HG02970 (cell line): ENCODE measurements around the gene RAD9A.

Source experiments
- ATAC-seq: cut with Tn5 transposase; IDR thresholded peaks from one replicate; pipeline ENCODE4 v1.9.1; 2021; ENCODE audit warnings: mild to moderate bottlenecking, moderate library complexity, moderate number of reproducible peaks; ENCODE audit not compliant: unreplicated experiment, low FRiP score

The RAD9A gene

DNA sequence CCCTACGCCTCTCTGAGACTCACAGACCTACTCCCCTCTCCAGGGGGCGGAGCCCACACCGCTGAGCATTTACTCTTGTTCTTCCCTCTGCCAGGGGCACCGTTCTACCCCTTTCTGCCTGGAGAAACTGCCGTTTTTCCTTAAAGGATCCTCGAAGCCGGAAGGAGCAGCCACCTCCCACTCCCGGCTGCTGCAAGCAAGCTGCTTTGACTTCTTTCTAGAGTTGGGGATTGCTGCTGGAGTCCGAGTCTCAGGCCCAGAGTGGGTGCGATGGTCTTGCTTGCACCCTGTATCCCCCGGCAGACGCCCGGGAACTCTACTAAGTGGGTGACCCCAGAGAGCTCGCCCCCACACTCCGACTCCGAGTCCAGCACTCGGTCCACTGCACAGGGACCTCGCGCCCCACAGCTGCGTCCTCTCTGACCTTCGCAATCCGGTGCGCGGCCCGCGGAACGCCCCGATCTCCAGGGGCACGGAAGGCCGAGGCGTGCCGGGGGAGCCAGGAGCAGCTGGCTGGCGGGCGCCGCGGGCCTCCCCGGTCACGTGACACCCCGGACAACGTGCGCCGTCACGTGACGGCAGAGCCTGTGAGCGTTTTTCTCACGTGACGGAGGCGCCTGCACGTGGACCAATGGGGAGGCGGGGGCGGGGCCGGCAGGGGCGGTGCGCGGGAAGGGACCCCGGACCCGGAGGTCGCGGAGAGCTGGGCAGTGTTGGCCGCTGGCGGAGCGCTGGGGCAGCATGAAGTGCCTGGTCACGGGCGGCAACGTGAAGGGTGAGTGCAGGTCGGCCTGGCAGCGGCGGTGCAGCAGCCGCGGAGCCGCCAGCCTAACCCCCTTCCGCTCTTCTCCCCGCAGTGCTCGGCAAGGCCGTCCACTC, at the start of gene RAD9A:
Gene RAD9A, plus strand, starts transcription at position 683 of the 879 bp plus-strand sequence. Its CDS starts 59 bp downstream, at position 742.
- peak; percentile 56 for ATAC-seq

DNA sequence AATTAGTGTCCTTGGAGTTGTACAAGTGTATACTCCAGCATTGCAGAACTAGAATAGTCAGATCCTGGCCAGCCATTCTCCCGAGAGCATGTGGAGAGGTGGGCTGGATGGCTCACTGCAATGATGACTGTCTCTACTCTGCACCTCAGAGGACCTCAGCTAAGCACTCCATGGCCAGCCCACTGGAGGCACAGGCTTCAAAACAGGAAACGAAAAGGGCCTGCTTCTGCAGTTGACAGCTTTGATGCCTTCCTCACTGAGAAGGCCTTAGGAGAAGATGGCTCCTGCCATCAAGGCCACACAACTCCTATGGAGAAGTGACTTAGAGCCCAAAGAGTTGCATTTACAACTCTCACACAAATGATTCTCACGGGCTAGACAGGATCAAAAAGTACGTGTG, 47.5 kb upstream of the RAD9A start:
- ATAC-seq = no peak

DNA sequence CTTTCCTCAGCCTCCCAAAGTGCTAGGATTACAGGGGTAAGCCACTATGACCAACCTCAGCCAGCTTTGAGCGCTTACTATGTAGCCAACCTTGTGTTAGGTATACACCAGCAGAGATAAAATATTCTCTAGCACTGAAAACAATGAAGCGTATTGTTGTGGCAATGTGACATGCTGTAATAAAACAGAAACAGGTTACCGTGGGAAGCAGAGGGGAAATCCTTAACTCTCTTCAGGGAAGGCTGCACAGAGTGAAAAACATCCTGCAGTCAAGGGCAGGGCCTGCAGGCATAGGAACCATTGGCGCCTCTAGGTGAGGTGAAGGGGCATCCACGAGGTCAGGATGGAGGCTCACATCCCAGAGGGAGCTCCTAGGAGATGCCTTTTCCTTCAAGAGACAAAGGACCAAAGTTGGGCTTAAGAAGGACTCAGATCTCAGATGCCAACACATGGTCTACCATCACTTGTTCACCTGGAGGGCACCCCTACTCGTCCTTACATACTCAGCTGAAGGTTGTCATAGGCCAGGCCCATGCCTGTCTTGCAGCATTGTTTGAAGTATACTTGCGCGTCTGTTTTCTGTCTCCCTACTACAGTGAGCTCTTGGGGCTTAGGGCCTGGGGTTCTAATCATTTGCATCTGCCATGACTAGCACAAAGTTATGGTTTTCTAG, 46.4 kb upstream of the RAD9A start:
- no peak for ATAC-seq

DNA sequence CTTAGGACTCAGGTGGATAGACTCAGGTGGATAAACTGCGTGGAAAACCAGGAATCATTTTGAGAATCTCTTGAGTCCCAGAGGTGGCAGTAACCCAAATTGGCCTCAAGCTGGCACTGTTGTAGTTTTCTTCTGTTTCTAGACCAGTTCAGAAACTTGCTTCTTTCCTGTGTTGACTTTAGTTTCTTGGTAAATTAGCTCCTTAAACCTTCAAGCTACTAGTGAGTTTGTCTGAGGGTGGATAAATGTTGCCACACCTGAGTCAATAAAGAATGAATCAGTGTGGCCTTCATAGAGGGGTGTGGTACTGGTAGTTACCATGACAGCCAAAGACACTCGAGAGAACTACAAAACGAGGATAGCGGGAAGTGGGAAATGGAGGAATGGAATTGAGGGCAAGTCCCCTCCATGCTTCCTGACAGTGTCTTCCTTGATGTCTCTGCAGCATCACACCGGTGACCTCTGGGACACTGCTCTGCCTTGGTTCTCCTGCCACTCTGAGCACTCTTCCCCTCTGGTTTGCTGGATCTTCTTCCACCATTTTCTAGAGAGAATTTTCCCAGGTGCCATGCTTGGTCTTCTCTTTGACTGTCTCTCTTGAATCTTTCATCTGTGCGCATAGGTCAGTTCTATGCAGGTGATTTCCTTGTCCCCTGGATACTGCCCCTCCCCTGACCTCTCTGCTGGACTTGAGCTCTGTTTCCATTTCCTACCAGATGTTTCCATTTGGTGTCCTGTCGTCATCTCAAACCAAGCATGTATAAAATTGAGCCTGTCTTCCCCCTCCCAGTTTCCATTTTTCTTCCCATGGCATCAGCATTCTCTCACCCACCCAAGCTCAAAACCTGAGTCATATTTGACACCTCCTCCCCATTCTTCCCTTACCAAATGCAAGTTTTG, 45.6 kb upstream of the RAD9A start:
- no peak for ATAC-seq

DNA sequence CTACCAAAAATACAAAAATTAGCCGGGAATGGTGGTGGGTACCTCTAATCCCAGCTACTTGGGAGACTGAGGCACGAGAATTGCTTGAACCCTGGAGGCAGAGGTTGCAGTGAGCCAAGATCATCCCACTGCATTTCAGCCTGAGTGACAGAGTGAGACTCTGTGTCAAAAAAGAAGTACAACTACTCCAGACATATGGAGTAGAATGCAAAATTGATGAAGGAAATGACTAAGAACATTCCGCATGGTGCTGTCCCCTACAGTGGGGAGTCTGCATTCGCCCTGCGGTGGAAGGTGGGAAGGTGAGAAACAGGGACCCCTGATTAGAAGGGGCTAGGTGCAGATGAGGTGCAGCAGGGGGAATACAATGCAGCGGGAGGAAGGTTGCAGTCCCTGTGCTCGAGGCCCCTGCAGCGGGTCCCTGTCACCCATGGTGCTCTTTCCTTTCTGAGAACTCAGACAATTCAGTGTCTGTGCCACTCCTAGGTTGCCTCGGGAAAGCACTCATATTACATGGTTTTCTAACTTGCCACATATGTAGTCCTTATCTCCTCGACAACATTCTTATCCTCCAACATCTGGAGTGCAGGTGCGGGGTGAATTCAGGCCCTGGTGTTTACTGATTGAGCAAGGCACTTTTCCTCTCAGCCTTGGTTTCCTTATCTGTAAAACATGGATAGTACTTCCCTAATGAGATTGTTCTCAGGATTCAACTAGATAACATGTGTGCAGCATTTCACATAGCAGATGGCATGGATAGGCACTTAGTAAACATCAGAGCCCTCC, 43.6 kb upstream of the RAD9A start:
- no peak for ATAC-seq

DNA sequence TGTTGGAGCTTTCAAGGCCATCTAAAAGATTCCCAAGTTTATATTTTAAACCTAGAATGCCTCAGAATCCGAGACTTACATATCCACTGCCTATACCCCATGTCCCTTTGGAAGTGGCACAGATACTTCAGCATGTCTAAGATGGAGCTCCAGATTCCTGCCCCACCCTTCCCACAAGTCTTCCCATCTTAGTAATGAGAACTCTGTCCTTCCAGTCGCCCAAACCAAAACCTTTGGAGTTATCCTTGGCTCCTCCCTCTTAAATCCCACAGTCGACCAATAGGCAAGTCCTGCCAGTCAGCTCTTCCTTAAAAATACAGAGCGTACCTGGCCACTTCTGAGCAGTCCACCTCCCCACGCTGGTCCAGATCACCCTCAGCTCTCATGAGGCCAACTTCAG, 42.8 kb upstream of the RAD9A start:
- no peak for ATAC-seq

DNA sequence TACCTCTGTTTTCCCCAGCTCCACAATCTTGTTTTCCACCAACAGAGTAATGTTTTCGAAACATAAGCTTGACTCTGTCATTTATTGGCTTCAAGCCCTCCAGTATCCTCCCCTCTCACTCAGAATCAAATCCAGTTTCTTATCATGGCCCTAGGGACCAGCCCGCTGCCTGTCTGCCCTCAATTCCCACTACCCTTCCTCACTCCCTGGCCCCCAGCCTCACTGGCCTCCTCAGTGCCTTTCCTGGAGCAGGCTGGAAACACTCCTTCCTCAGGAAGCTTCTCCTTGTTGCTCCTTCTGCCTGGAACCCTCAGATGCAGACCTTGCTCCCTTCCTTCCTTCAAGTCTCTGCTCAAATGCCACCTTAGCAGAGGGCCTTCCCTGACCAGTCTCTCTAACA, 42.3 kb upstream of the RAD9A start:
- no peak for ATAC-seq

DNA sequence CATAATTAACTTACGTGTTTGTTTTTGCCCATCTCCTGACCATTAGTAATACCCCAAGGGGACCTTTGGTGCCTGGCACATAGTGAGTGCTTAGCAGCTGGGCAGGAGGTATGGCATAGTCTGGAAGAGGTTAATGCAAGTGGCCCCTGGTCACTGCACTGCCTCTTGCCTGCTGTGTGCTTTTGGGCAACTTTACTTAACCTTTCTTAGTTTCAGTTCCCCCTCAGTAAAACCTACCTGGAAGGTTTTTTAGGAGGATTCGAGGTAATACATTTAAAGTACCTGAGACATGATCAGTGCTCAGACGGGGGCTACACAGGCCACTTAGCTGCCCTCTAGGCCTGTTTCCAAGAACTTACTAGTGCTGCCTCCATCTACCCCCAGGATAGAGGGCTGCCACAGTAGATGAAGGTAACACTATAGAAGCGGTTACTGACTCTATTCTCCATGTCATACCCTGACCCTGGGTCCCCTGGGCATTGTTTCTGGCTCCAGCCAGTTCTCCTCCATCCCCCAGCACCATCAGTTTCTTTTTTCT, 41.8 kb upstream of the RAD9A start:
- ATAC-seq = no peak

DNA sequence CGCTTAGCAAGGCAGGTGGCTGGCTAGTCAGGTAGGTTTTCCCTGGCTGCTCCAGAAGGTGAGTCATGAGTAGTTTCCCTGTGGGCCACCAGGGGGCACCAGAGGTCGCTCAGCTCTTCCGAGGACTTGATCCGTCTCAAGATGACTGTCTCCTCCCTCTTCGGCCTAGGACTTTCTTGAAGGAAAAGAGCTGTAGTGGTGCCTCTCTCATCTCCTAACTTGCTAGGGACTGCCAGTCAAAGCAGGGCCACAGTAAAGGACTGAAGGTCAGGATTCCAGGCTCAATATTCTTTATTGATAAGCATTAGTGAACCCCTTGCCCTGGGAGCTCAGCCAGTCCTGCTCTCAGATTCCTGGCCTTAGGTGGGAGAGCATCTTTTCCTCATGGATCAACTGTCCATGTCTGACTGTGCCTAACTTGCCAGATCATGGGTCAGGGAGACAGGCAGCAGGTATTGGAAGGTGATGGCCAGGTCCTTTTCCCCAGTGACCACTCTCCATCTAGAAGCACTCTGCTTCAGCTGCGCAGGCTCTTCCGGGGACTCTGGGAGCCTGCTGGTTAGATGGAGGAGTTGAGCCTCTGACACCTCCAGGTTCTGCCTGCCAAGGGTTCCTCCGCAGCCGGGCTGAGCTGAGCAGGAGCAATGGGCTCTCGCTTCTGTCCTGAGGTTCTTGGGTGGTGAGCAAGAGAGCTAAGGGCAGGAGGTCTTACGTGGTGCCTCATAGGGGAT, 40.3 kb upstream of the RAD9A start:
- ATAC-seq = no peak

DNA sequence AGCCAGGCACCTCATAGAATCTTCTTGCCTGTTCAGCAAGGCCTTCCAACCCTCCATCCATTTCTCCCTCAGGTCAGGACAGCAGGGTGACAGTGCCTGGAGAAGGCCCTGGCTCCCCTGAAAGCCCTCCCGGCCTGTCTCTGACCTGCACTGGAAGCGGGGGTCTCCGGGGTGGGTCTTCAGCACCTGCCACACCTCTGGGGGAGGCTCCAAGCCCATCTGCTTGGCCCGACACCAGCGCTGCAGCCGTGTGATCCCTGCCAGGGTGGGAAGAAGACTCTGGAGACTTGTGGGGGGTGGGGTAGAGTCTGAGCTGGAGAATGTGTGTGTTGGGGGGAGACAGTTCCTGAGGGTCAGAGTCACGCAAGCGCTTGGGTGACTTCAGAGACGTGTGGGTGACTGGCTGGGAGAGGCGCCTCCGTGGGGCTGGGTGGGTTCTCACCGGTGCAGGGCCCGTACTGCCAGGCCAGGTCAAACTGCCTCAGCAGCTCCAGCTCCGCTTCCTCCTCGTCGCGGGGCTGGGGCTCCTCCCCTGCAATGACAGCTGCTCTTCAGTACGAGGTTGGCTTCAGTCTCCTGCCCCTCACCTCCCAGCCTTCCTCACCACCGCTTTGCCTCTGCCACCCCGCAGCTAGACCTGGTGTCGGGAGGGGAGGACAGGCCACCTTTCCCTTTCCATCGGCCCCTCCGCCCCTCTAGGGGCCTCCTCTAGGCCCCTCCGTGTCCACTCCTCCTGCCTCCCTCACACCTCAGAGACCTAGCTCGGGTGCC, 39.1 kb upstream of the RAD9A start:
- ATAC-seq = no peak

DNA sequence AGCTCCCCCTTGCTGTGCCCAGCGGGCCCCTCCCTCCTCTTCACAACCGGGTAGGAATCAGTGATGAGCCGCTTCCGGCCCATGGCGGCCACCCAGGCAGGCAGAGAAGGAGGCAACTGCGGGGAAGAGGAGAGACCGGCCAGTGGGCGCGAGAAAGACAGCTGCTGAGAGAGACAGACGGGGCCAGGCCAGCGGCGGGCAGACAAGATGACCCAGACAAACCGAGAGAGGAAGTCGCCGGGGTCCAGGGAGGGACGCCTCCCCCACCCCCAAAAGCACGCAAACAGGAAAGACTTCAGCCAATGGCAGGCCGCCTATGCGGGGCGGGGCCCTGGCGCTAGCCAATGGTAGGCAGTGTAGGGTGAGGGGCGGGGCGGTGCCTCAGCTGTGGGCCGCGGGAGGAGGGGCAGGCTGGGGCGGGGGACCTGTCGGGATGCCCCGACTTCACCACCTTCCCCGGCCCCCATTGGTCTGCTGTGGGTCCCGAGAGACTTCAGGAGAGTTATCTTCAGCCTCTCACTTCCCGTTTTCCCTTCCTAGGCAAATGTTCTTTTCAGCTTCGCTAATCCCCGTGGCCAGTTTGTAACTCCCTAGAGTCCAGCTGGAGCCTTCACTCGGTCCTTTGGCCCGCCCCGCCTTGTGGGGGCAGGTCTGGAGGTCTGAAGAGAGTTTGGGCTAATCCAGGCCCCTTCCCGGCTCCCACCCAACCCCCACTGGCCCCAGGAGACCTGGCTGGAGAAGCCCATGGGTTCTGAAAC, 38.3 kb upstream of the RAD9A start, which contains the start of gene POLD4:
Gene POLD4, minus strand, starts transcription at position 230 of the 758 bp plus-strand sequence. Its CDS starts 147 bp downstream, at position 83.
- peak; percentile 71 for ATAC-seq

DNA sequence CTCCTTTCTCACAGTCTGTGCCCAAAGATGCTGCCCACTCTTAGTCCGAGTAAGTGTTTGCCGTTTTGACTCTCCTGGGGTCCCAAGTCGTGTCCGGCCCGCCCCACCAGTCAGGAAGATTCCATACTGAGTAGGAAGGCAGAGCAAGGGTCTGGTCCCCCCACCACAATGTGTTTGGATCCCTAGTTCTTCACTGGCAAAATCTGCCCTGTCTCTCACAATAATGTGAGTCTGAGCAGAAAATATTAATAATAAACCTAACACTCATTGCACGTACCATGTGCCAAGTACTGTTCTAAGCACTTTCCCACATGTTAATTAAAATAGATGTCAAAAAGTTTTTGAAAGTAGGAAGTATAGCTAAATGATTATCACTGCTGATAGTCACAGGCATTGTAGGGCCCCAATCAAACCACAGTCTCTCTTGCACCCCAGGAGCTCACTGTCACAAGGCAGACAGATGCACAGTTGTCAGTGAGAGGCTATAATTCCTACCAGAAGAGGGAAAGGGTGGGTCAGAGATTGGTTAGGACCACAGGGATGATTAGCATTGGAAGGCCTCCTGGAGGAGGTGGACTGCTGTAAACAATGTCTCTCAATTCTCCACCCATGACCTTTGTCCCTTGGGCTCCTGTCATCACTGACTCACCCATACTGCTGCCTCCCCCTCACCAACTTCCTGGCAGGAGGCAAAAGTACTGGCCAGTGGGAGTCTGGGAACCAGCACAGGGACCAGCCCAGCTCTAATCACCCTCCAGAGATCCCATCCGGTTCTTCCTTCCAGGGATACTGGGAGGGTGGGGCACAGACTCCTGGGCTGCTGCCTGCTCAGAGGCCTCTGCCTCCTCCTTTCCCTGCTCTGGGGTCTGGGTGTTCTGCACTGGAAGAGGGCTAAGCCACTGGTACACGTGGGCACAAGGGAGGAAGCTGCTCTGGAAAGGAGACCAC, 37.4 kb upstream of the RAD9A start:
- ATAC-seq = no peak

DNA sequence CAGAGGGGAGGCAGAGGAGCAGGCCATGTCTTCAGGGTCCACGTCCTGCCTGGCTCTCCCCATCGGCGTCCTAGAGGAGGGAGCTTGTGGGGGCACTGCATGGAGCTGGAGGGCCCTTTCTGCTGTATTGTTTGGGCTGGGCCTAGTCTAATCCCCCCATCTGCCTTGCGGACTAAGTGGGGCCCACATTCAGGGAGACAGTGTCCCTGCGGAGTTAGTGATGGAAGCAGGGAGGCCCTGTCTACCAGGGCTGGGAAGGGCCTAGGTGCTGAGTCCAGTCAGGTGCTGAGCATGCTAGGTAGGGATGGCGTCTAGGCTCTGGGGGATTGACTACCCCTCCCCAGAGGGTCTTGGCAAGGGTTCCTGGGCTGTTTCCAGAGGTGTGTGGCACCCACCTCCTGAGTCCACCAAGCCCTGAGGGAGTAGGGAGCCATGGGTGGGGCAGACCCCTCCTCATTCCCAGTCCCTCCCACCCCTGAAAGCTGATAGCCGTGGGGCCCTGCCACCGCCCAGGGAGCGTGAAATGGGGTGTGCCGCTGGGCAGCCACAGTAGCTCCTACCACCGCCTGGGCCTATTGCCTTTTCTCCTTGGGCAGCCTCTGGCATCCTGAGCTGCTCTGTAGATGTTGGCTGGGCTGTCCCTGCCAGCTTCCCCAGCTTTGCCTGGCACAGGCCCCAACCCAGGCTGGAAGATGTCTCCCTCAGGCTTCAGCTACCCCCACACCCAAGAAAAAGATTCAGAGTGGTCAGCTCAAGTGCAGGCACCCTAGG, 36.6 kb upstream of the RAD9A start:
- no peak for ATAC-seq

DNA sequence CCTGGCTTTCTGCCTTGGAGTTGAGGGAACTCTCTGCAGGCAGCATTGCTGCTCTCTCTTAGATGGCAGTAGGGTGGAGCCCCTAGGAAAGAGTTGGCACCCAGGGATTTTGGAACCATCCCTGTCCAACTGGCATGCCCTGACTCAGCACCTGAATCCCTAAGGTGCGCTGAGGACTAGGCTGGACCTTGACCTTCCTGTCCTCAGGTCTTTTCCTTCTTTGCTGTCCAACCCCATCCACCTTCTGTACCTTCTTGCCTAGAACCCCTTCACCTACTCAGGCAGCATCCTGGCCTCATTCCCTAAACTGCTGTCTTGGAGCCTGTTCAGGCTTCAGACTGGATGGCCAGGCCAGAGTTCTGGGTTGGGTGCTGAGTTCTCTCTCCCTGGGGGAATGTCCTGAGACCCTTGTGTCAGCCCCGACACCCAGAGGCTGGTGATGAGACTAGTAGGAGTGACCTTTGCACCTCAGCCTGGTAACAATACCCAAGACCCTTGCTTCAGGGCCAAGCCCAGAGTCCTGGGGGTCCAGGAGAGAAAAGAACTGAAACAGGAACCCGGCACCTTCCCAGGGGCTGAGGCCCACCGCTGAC, 35.9 kb upstream of the RAD9A start:
- no peak for ATAC-seq

DNA sequence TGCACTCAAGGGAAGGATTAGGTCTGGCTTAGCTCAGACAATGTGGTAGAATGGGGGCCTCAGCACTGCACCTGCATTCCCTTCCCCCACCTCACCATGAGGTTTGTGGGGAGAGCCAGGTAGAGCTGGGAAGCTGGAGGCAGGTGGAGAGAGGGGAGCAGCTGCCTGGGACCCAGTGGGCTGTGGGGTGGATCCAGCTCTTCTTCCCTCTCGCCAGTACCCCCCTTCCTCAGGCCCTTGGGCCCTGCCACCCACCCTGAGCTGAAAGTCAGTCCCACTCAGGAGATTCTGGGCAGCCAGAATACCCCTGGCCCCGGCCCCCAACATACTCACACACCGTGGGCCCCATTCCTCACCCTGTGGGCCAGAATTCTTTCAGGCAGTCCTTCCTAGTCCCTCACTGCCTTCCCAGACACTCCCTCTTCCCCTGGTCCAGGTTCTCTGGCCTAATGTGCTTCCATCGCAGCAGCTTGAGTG, 35.4 kb upstream of the RAD9A start:
- no peak for ATAC-seq
